Measurements from ENCODE around the gene ARPC1A.
"Not testable (repeated sequence)": the region's sequence is repeated elsewhere in the genome, so short reads cannot be mapped to it uniquely, and the experiment has no call there.

Gene ARPC1A

GRCh38 chr7:99372275-99373090 lies 46.8 kb downstream of the ARPC1A start:
- DNase-seq: no peak

- no peak for DNase-seq
Observed at GRCh38 chr7:99373091-99374066, 47.7 kb downstream of the ARPC1A start.

- DNase-seq: peak; percentile 13
Observed at GRCh38 chr7:99374111-99375064, 48.7 kb downstream of the ARPC1A start, which contains the start of gene ARPC1B. Gene ARPC1B (plus strand): TSS chr7:99374730. CDS start chr7:99385715, 10,985 bp downstream.

- peak; percentile 13 for DNase-seq
Observed at GRCh38 chr7:99375070-99375807, 49.5 kb downstream of the ARPC1A start.

GRCh38 chr7:99379043-99379577 lies 53.4 kb downstream of the ARPC1A start:
- no peak for DNase-seq

- DNase-seq: not testable (repeated sequence)
Observed at GRCh38 chr7:99379693-99380031, 54.0 kb downstream of the ARPC1A start.

- no peak for DNase-seq
Observed at GRCh38 chr7:99380032-99380822, 54.5 kb downstream of the ARPC1A start.

GRCh38 chr7:99380823-99381663 lies 55.3 kb downstream of the ARPC1A start:
- DNase-seq: no peak

- DNase-seq: no peak
Observed at GRCh38 chr7:99381664-99382075, 56.0 kb downstream of the ARPC1A start.

- DNase-seq: no peak
Observed at GRCh38 chr7:99383203-99383602, 57.5 kb downstream of the ARPC1A start.

- no peak for DNase-seq
Observed at GRCh38 chr7:99383791-99384370, 58.2 kb downstream of the ARPC1A start.

GRCh38 chr7:99384523-99384922 lies 58.8 kb downstream of the ARPC1A start:
- DNase-seq: no peak

GRCh38 chr7:99385564-99385963 lies 59.9 kb downstream of the ARPC1A start:
- DNase-seq: no peak

GRCh38 chr7:99386584-99387238 lies 61.0 kb downstream of the ARPC1A start:
- DNase-seq: no peak

GRCh38 chr7:99387239-99387635 lies 61.5 kb downstream of the ARPC1A start:
- not testable (repeated sequence) for DNase-seq

GRCh38 chr7:99387912-99388311 lies 62.2 kb downstream of the ARPC1A start:
- no peak for DNase-seq

GRCh38 chr7:99389772-99390171 lies 64.1 kb downstream of the ARPC1A start:
- DNase-seq: no peak

- no peak for DNase-seq
Observed at GRCh38 chr7:99390941-99391602, 65.4 kb downstream of the ARPC1A start.
